ENCODE results near the gene DUSP2.

DNA sequence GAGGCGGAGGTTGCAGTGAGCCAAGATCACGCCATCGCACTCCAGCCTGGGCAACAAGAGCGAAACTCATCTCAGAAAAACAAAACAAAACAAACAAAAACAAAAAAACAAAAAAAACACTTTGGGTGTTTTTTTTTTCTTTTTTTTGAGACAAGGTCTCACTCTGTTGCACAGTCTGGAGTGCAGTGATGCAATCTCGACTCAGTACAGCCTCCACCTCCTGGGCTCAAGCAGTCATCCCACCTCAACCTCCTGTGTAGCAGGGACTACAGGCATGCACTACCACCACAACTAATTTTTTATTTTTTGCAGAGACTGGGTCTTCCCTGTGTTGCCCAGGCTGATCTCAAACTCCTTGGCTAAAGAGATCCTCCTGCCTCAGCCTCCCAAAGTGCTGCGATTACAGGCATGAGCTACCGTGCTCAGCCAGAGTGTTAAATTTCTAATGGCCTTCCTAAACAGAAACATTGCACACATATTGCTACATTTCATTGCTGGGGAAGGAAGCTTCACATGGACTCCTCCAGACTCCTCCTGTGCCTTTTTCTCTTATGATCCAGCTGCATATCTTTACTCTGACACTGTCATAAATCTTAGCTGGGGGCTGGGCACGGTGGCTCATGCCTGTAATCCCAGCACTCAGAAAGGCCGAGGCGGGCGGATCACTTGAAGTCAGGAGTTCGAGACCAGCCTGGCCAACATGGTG is 43.7 kb upstream of the DUSP2 start:
- TF ChIP-seq CTCF (IDR thresholded peaks at IDR 0.05): no peak
- TF ChIP-seq ZFX (IDR thresholded peaks at IDR 0.05; ENCODE audit: borderline replicate concordance): no peak
